ENCODE data around the gene PHF21B. TPM values are rescaled to one million over a fixed set of nuclear protein-coding genes. Genes with fewer than 3 reads are reported as not detected.

Gene PHF21B
- total RNA-seq, 1 donor from 2014 or later = 19.0 TPM

DNA sequence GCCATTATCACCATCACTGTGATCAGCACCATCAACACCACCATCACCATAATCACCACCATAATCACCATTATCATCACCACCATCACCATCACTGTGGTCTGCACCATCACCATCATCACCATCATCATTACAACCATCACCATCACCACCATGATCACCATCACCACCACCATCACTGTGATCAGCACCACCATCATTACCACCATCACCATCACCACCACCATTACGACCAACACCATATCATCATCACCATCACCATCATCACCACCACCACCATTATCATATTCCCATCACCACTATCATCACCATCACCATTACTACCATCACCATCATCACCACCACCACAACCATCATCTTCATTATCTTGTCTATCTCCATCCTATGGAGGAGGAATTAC, 125.2 kb downstream of the PHF21B start:
- DNase-seq (ENCODE audit: extremely low spot score, unreplicated experiment) = no peak
- TF ChIP-seq, protein P1, sequence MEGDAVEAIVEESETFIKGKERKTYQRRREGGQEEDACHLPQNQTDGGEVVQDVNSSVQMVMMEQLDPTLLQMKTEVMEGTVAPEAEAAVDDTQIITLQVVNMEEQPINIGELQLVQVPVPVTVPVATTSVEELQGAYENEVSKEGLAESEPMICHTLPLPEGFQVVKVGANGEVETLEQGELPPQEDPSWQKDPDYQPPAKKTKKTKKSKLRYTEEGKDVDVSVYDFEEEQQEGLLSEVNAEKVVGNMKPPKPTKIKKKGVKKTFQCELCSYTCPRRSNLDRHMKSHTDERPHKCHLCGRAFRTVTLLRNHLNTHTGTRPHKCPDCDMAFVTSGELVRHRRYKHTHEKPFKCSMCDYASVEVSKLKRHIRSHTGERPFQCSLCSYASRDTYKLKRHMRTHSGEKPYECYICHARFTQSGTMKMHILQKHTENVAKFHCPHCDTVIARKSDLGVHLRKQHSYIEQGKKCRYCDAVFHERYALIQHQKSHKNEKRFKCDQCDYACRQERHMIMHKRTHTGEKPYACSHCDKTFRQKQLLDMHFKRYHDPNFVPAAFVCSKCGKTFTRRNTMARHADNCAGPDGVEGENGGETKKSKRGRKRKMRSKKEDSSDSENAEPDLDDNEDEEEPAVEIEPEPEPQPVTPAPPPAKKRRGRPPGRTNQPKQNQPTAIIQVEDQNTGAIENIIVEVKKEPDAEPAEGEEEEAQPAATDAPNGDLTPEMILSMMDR (conservative IDR thresholded peaks at IDR 0.05) = no peak
- Mint-ChIP-seq H3K36me3 (peaks cover 5% of the 10 kb centered on the region), H3K27me3 (no peaks in the 10 kb centered on the region), H3K27ac (no peak overlapping the region), H3K4me1 (ENCODE audit: unreplicated experiment) (no peaks in the 10 kb centered on the region), H3K4me3 (no peak overlapping the region), H3K9me3 (no peaks in the 10 kb centered on the region)

DNA sequence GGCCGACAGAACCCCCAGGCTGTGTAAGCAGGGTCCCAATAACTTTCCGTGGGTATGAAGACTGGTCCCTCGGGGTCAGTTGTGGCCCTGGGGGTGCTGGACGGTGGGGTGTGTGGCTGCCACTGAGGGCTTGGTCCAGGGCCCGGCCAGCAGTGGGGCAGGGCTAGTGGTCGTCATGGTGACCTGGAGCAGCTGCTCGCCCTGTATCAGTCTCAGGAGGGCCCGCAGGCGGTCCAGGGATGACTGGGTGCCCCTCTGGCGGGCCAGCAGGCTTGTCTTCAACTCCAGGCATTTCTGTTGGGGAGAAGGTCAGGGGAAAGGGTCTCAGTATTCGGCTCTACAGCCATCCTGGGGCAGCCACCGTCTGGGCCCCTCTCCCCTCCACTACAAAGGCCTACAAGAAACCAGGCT, 126.8 kb downstream of the PHF21B start:
- no peak overlapping the region for H3K27ac Mint-ChIP-seq
- H3K27me3 Mint-ChIP-seq = no peaks in the 10 kb centered on the region
- H3K9me3 Mint-ChIP-seq = no peaks in the 10 kb centered on the region
- peaks cover 5% of the 10 kb centered on the region for H3K36me3 Mint-ChIP-seq
- H3K4me3 Mint-ChIP-seq = no peak overlapping the region
- TF ChIP-seq, protein P1 (conservative IDR thresholded peaks at IDR 0.05) = no peak
- DNase-seq (ENCODE audit: extremely low spot score, unreplicated experiment) = no peak
- no peaks in the 10 kb centered on the region for H3K4me1 Mint-ChIP-seq (ENCODE audit: unreplicated experiment)

DNA sequence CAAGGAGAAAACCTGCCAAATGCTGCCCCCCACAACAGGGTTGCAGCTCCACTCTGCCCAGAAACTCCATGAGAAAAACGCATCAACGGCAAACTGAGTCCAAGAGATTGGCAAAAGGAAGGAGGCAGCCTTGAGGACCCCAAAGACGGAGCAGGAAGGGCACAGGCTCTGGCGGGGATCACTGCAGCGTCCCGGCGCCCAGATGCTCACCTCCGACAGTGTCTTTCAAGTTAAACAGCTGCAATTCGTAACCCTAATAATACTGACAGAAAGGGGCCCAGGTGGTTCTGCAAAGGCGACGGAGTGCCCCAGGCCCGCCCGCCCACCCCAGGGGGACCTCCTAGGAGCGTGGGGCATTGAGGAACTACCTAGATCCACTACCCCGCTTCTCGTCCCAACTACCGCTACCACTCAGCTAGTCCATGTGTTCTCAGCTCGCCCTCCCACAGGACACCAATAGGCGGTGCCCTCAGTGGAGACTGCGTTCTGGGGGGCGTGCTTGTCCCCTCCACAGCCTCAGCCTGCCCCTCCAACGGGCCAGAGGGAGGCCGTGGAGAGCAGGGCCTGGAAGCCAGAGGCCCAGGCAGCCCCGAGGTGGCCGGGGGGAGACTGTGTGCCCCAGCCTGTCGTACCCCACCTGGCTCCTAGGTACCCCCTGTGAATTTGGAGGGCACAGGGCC, 127.4 kb downstream of the PHF21B start:
- H3K27ac Mint-ChIP-seq = no peak overlapping the region
- no peaks in the 10 kb centered on the region for H3K4me1 Mint-ChIP-seq (ENCODE audit: unreplicated experiment)
- H3K4me3 Mint-ChIP-seq = no peak overlapping the region
- TF ChIP-seq, protein P1 (conservative IDR thresholded peaks at IDR 0.05) = no peak
- no peaks in the 10 kb centered on the region for H3K27me3 Mint-ChIP-seq
- H3K9me3 Mint-ChIP-seq = no peaks in the 10 kb centered on the region
- no peak for DNase-seq (ENCODE audit: extremely low spot score, unreplicated experiment)
- peaks cover 5% of the 10 kb centered on the region for H3K36me3 Mint-ChIP-seq

DNA sequence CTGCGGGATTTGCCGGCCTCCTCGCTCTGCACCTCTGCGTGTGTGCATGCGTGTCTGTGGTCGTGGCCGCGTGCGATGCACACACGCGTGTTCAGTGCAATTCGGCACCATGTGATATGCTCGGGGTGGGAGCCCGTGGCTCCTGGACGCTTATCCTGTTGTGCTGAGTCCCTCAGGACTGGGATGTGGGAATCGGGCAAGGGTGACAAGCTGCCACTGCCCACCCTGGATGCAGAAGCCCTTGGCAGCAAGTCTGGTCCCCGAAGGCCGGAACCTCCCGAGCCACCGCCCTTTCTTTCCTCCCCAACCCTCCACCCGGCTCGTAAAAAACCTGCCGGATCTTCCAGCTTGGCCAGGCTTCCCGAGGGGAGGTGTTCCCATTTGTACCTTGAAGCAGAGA, 128.2 kb downstream of the PHF21B start:
- no peak overlapping the region for H3K4me3 Mint-ChIP-seq
- H3K9me3 Mint-ChIP-seq = peaks cover 5% of the 10 kb centered on the region
- no peaks in the 10 kb centered on the region for H3K4me1 Mint-ChIP-seq (ENCODE audit: unreplicated experiment)
- H3K36me3 Mint-ChIP-seq = peaks cover 8% of the 10 kb centered on the region
- H3K27ac Mint-ChIP-seq = no peak overlapping the region
- TF ChIP-seq, protein P1 (conservative IDR thresholded peaks at IDR 0.05) = no peak
- H3K27me3 Mint-ChIP-seq = no peaks in the 10 kb centered on the region
- DNase-seq (ENCODE audit: extremely low spot score, unreplicated experiment) = no peak

DNA sequence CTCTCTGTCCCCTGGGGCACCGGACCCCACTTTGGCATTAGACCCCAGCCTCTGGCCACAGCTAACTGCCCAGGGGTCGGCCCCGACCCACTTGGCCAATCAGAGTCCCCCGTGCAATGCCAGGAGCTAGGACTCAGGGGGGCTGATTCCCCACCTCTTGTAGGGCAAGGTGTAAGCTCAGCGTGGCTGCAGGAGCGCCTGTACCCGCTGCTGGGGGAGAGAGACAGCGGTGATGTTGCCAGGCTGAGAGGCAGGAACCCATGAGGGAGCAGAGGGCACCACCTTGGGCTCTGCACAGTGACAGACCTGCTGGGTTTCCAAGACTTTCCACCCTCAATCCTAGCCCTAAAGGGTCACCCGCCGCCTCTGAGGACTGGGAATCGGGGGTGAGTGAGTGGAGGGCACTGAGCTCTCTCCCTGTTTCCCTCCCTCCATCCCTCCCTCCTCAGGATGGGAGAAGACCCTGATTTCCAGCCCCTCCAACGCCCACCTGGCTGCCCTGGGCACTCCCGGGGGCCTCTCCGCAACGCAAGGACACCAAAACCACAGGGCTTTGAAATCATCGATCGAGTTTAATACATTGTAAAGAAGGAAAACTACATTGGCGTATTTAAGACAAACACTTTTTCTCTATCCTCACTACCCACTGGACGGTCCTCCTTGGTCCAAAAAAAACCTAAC, 129.1 kb downstream of the PHF21B start:
- Mint-ChIP-seq H3K27me3 (no peaks in the 10 kb centered on the region), H3K4me1 (ENCODE audit: unreplicated experiment) (no peaks in the 10 kb centered on the region), H3K36me3 (peaks cover 11% of the 10 kb centered on the region), H3K9me3 (peaks cover 6% of the 10 kb centered on the region), H3K27ac (no peak overlapping the region), H3K4me3 (no peak overlapping the region)
- TF ChIP-seq, protein P1 (conservative IDR thresholded peaks at IDR 0.05) = no peak
- DNase-seq (ENCODE audit: extremely low spot score, unreplicated experiment) = no peak
